Measurements from ENCODE around the gene RASSF8.
A peak's percentile ranks its signal among the peaks of the same experiment; 100 is the strongest.

Gene RASSF8

GRCh38 chr12:26068503-26068902, 110.0 kb downstream of the RASSF8 start:
- DNase-seq, result no peak

GRCh38 chr12:26069796-26070195, 111.3 kb downstream of the RASSF8 start:
- no peak for DNase-seq

GRCh38 chr12:26077915-26078702, 119.6 kb downstream of the RASSF8 start:
- DNase-seq, result no peak

GRCh38 chr12:26080911-26081310, 122.4 kb downstream of the RASSF8 start:
- no peak for DNase-seq

- DNase-seq, result no peak
Observed at GRCh38 chr12:26086936-26087335, 128.5 kb downstream of the RASSF8 start.

GRCh38 chr12:26088998-26089397, 130.5 kb downstream of the RASSF8 start:
- DNase-seq, result no peak

GRCh38 chr12:26090836-26091510, 132.5 kb downstream of the RASSF8 start:
- no peak for DNase-seq

- DNase-seq, result no peak
Observed at GRCh38 chr12:26091822-26092221, 133.3 kb downstream of the RASSF8 start.

- DNase-seq, result no peak
Observed at GRCh38 chr12:26092346-26093105, 134.0 kb downstream of the RASSF8 start.

GRCh38 chr12:26095186-26095585, 136.7 kb downstream of the RASSF8 start:
- no peak for DNase-seq

GRCh38 chr12:26096036-26096435, 137.6 kb downstream of the RASSF8 start:
- no peak for DNase-seq

GRCh38 chr12:26097046-26097878, 138.8 kb downstream of the RASSF8 start:
- DNase-seq, result peak; percentile 85

GRCh38 chr12:26100666-26101349, 142.3 kb downstream of the RASSF8 start:
- no peak for DNase-seq

GRCh38 chr12:26101350-26101734, 142.9 kb downstream of the RASSF8 start:
- peak; percentile 89 for DNase-seq

- DNase-seq, result no peak
Observed at GRCh38 chr12:26101763-26102162, 143.3 kb downstream of the RASSF8 start.

GRCh38 chr12:26102953-26103352, 144.5 kb downstream of the RASSF8 start:
- DNase-seq, result no peak

- DNase-seq, result no peak
Observed at GRCh38 chr12:26106347-26106746, 147.9 kb downstream of the RASSF8 start.

- no peak for DNase-seq
Observed at GRCh38 chr12:26108915-26109314, 150.4 kb downstream of the RASSF8 start.

GRCh38 chr12:26109343-26109881, 150.9 kb downstream of the RASSF8 start:
- DNase-seq, result no peak

- no peak for DNase-seq
Observed at GRCh38 chr12:26112232-26112631, 153.8 kb downstream of the RASSF8 start.

- DNase-seq, result no peak
Observed at GRCh38 chr12:26112703-26113147, 154.2 kb downstream of the RASSF8 start.

- peak; percentile 67 for DNase-seq
Observed at GRCh38 chr12:26113181-26113654, 154.7 kb downstream of the RASSF8 start.
